HG03565 (cell line): ENCODE results near the gene CNTNAP1.

ENCODE experiments used
- ATAC-seq: cut with Tn5 transposase; IDR thresholded peaks from one replicate; pipeline ENCODE4 v1.9.1; 2021; ENCODE audit warnings: mild to moderate bottlenecking, moderate library complexity; ENCODE audit not compliant: unreplicated experiment

CNTNAP1 gene

GRCh38 chr17:42669977-42670788 is 12.1 kb upstream of the CNTNAP1 start:
- no peak for ATAC-seq

GRCh38 chr17:42670789-42671657 is 11.3 kb upstream of the CNTNAP1 start:
- ATAC-seq, result no peak

- ATAC-seq, result no peak
These were observed 10.3 kb upstream of the CNTNAP1 start for GRCh38 chr17:42672038-42672437.

- ATAC-seq, result no peak
These were observed 9.0 kb upstream of the CNTNAP1 start for GRCh38 chr17:42673266-42673884.

GRCh38 chr17:42673885-42674754 is 8.2 kb upstream of the CNTNAP1 start:
- no peak for ATAC-seq

- no peak for ATAC-seq
These were observed 7.5 kb upstream of the CNTNAP1 start for GRCh38 chr17:42674755-42675347.

GRCh38 chr17:42675348-42675964 is 6.9 kb upstream of the CNTNAP1 start:
- no peak for ATAC-seq

- ATAC-seq, result no peak
These were observed 6.3 kb upstream of the CNTNAP1 start for GRCh38 chr17:42675965-42676423.

- ATAC-seq, result no peak
These were observed 5.8 kb upstream of the CNTNAP1 start, which contains the start of gene PLEKHH3 for GRCh38 chr17:42676424-42677011. TSS of gene PLEKHH3 (minus strand) at chr17:42676994. CDS start at chr17:42676563, 431 bp downstream.

- peak; percentile 66 for ATAC-seq
These were observed 5.1 kb upstream of the CNTNAP1 start for GRCh38 chr17:42677012-42677857.

GRCh38 chr17:42677921-42678781 is 4.2 kb upstream of the CNTNAP1 start:
- no peak for ATAC-seq

- no peak for ATAC-seq
These were observed 3.3 kb upstream of the CNTNAP1 start for GRCh38 chr17:42678951-42679491.

GRCh38 chr17:42679492-42680330 is 2.6 kb upstream of the CNTNAP1 start:
- ATAC-seq, result no peak

GRCh38 chr17:42680331-42680808 is 2.0 kb upstream of the CNTNAP1 start:
- no peak for ATAC-seq

GRCh38 chr17:42682722-42683403 is 532 bp downstream of the CNTNAP1 start:
- no peak for ATAC-seq
